HEK293 (cell line): ENCODE results near the gene SREK1.

ENCODE experiments used
- CTCF ChIA-PET: fragments of 350-600 bp; formaldehyde crosslinking; extraction: SDS; loops from one replicate; lab custom pipeline; 2021; ENCODE audit warnings: antibody characterized with exemption; lab: Yijun Ruan, JAX
- POLR2A ChIA-PET: fragments of 300-600 bp; formaldehyde crosslinking; extraction: SDS; loops from one replicate; lab custom pipeline; 2020; ENCODE audit warnings: antibody characterized with exemption, inconsistent platforms; lab: Yijun Ruan, JAX
- H3K27ac ChIP-seq: fragments of 200-500 bp; sonication (Bioruptor generic); 2 replicates; pipeline ENCODE4 v1.5.1; 2014; ENCODE audit warnings: low read depth, low read length, control low read depth, inconsistent platforms; ENCODE audit errors: extremely low read depth
- H3K36me3 ChIP-seq, 2 experiments: fragments of 200-500 bp in 1 of 2; sonication (Bioruptor generic) in 1 of 2; 1 replicate in 1 of 2; 2 replicates in 1 of 2; pipeline ENCODE4 v1.5.1; 2014 to 2017; ENCODE audit warnings: inconsistent platforms in 2 of 2, low read length in 2 of 2; ENCODE audit not compliant: control insufficient read depth in 2 of 2, insufficient read depth in 1 of 2
- H3K4me1 ChIP-seq: fragments of 200-500 bp; sonication (Bioruptor generic); 2 replicates; pipeline ENCODE4 v1.5.1; 2014; ENCODE audit warnings: mild to moderate bottlenecking, low read length, inconsistent platforms; ENCODE audit not compliant: control insufficient read depth, insufficient read depth
- H3K4me3 ChIP-seq: 2 replicates; pipeline ENCODE4 v1.5.1; 2011; ENCODE audit warnings: low read depth, mild to moderate bottlenecking, control low read depth, low read length, moderate library complexity
- H3K9me3 ChIP-seq: fragments of 200-500 bp; sonication (Bioruptor generic); 2 replicates; pipeline ENCODE4 v1.5.1; 2014; ENCODE audit warnings: low read depth, low read length, inconsistent platforms; ENCODE audit not compliant: control insufficient read depth, insufficient read depth
- BCL6B ChIP-seq: fragments of 450-650 bp; formaldehyde crosslinking; IDR thresholded peaks from 2 replicates; pipeline ENCODE4 v1.5.1; 2017; ENCODE audit warnings: missing biosample characterization, missing genetic modification characterization
- HOXA7 ChIP-seq: sonication (generic); formaldehyde crosslinking; IDR thresholded peaks from 2 replicates; pipeline ENCODE4 v1.8.1; 2022; ENCODE audit warnings: missing genetic modification reagents, borderline replicate concordance
- HOXD13 ChIP-seq: sonication (generic); formaldehyde crosslinking; IDR thresholded peaks from 2 replicates; pipeline ENCODE4 v1.8.0; 2022; ENCODE audit warnings: missing genetic modification reagents, borderline replicate concordance
- PRDM6 ChIP-seq: fragments of 450-650 bp; formaldehyde crosslinking; IDR thresholded peaks from 2 replicates; pipeline ENCODE4 v1.5.1; 2017; ENCODE audit warnings: missing biosample characterization, missing genetic modification characterization
- SCRT1 ChIP-seq: fragments of 450-650 bp; formaldehyde crosslinking; IDR thresholded peaks from 2 replicates; pipeline ENCODE4 v1.5.1; 2016; ENCODE audit warnings: missing biosample characterization, missing genetic modification characterization, borderline replicate concordance
- SCRT2 ChIP-seq: fragments of 450-650 bp; formaldehyde crosslinking; IDR thresholded peaks from 2 replicates; pipeline ENCODE4 v1.5.1; 2016; ENCODE audit warnings: missing biosample characterization, missing genetic modification characterization
- SP2 ChIP-seq: fragments of 450-650 bp; formaldehyde crosslinking; IDR thresholded peaks from 2 replicates; pipeline ENCODE4 v1.5.1; 2016; ENCODE audit warnings: missing biosample characterization, missing genetic modification characterization
- ZBTB11 ChIP-seq: fragments of 450-650 bp; formaldehyde crosslinking; conservative IDR thresholded peaks from 2 replicates; pipeline ENCODE4 v1.5.1; 2016; ENCODE audit warnings: low read depth, missing biosample characterization, missing genetic modification characterization
- ZNF132 ChIP-seq: fragments of 450-650 bp; formaldehyde crosslinking; IDR thresholded peaks from 2 replicates; pipeline ENCODE4 v1.5.1; 2017; ENCODE audit warnings: missing biosample characterization, missing genetic modification characterization, borderline replicate concordance
- ZNF211 ChIP-seq: fragments of 450-650 bp; formaldehyde crosslinking; IDR thresholded peaks from 2 replicates; pipeline ENCODE4 v1.5.1; 2016; ENCODE audit warnings: low read depth, missing biosample characterization, missing genetic modification characterization
- ZNF24 ChIP-seq: fragments of 450-650 bp; formaldehyde crosslinking; IDR thresholded peaks from 2 replicates; pipeline ENCODE4 v1.5.1; 2016; ENCODE audit warnings: missing biosample characterization, missing genetic modification characterization
- ZNF274 ChIP-seq, 2 experiments: fragments of 200-500 bp in 1 of 2; fragments of 450-650 bp in 1 of 2; sonication (Bioruptor generic) in 1 of 2; formaldehyde crosslinking in 1 of 2; IDR thresholded peaks; 2 replicates each; pipeline versions ENCODE4 v1.5.1 to v1.6.1; 2014 to 2016; ENCODE audit warnings: borderline replicate concordance in 1 of 2, inconsistent platforms in 1 of 2, low read length in 1 of 2, missing biosample characterization in 1 of 2, missing genetic modification characterization in 1 of 2
- ZNF292 ChIP-seq: fragments of 450-650 bp; formaldehyde crosslinking; IDR thresholded peaks from 2 replicates; pipeline ENCODE4 v1.5.1; 2016; ENCODE audit warnings: low read depth, missing biosample characterization, missing genetic modification characterization, borderline replicate concordance
- ZNF324 ChIP-seq: fragments of 450-650 bp; formaldehyde crosslinking; IDR thresholded peaks from 2 replicates; pipeline ENCODE4 v1.5.1; 2016; ENCODE audit warnings: missing biosample characterization, missing genetic modification characterization
- ZNF335 ChIP-seq: fragments of 450-650 bp; formaldehyde crosslinking; conservative IDR thresholded peaks from 2 replicates; pipeline ENCODE4 v1.5.1; 2016; ENCODE audit warnings: missing biosample characterization, missing genetic modification characterization
- ZNF514 ChIP-seq: fragments of 450-650 bp; formaldehyde crosslinking; IDR thresholded peaks from 2 replicates; pipeline ENCODE4 v1.5.1; 2016; ENCODE audit warnings: missing biosample characterization, missing genetic modification characterization
- ZNF529 ChIP-seq: fragments of 450-650 bp; formaldehyde crosslinking; IDR thresholded peaks from 2 replicates; pipeline ENCODE4 v1.5.1; 2017; ENCODE audit warnings: missing genetic modification characterization, missing biosample characterization; ENCODE audit not compliant: insufficient replicate concordance
- ZNF645 ChIP-seq: fragments of 450-650 bp; formaldehyde crosslinking; IDR thresholded peaks from 2 replicates; pipeline ENCODE4; 2016; ENCODE audit warnings: missing biosample characterization, missing genetic modification characterization
- ZSCAN4 ChIP-seq: fragments of 450-650 bp; formaldehyde crosslinking; IDR thresholded peaks from 2 replicates; pipeline ENCODE4 v1.5.1; 2017; ENCODE audit warnings: missing biosample characterization, missing genetic modification characterization

Gene SREK1

GRCh38 chr5:66139318-66139712, 4.8 kb upstream of the SREK1 start (continued):
- TF ChIP-seq ZNF324 (tag by site-specific recombination) = no peak
- no peak for TF ChIP-seq BCL6B (tag by site-specific recombination)
- no peak for TF ChIP-seq ZNF514 (tag by site-specific recombination)
- no peak for TF ChIP-seq ZSCAN4
- no peak for TF ChIP-seq ZNF335 (tag by site-specific recombination)

- CTCF ChIA-PET = no interaction called here
Measured at GRCh38 chr5:66142417-66142816, 1.7 kb upstream of the SREK1 start.

GRCh38 chr5:66143473-66144073, 527 bp upstream of the SREK1 start:
- CTCF ChIA-PET = interaction anchor here (0.5 kb wide), 1 partner anchor 333 kb away, joined by 3 read pairs; no protein-coding TSS in a partner anchor
- H3K4me1 ChIP-seq = peaks cover 9% of the 10 kb centered on the region
- no peak for TF ChIP-seq ZNF645 (tag by site-specific recombination)
- no peak for TF ChIP-seq ZNF274 (IDR thresholded peaks at IDR 0.05; ENCODE audit: low read length)
- TF ChIP-seq ZNF274 (tag by site-specific recombination; IDR thresholded peaks at IDR 0.05; ENCODE audit: borderline replicate concordance) = no peak
- peak; percentile 91 for TF ChIP-seq SCRT2 (tag by site-specific recombination)
- TF ChIP-seq SCRT1 = 0 out of 2 replicates have a peak, but pooled peaks have one; percentile 47
- no peak for TF ChIP-seq ZNF24 (tag by site-specific recombination)
- peak; percentile 79 for TF ChIP-seq ZNF335 (tag by site-specific recombination)
- peak; percentile 95 for TF ChIP-seq ZBTB11 (tag by site-specific recombination)
- TF ChIP-seq ZNF211 (tag by site-specific recombination) = no peak
- TF ChIP-seq ZNF132 = no peak
- no peak for TF ChIP-seq SP2 (tag by site-specific recombination)
- no peak for TF ChIP-seq ZNF292 (tag by site-specific recombination)
- TF ChIP-seq ZNF529 (tag by site-specific recombination) = peak; percentile 44
- TF ChIP-seq, all 188 proteins: peak for 5
- Histone ChIP-seq H3K4me3 (peak overlapping the region; percentile 87), H3K27ac (peak overlapping the region; percentile 97), H3K9me3 (no peaks in the 10 kb centered on the region), H3K36me3 (peaks cover 0 to 3% of the 10 kb centered on the region in 2 experiments; a peak in 1 of 3 replicates)
- POLR2A ChIA-PET = interaction anchor here (1.0 to 1.7 kb wide), 4 partner anchors 10 to 216 kb away, joined by 3 to 5 read pairs (median 4); no protein-coding TSS in a partner anchor

More at GRCh38 chr5:66142417-66142816, 1.7 kb upstream of the SREK1 start:
- Histone ChIP-seq H3K4me1 (peaks cover 9% of the 10 kb centered on the region), H3K9me3 (no peaks in the 10 kb centered on the region), H3K36me3 (peaks cover 0 to 3% of the 10 kb centered on the region in 2 experiments; a peak in 1 of 3 replicates), H3K4me3 (no peak overlapping the region), H3K27ac (no peak overlapping the region)
- POLR2A ChIA-PET = no interaction called here
- TF ChIP-seq HOXD13 (CRISPR knock-in tag) (no peak), HOXA7 (CRISPR knock-in tag) (no peak), ZNF335 (tag by site-specific recombination) (peak; percentile 34; the same call in 1 of the 2 replicates), PRDM6 (tag by site-specific recombination) (peak; percentile 60; the same call in 1 of the 2 replicates)
- TF ChIP-seq, all 188 proteins: peak for 2
